ENCODE data around the gene DFFA. TPM values are rescaled to one million over a fixed set of nuclear protein-coding genes. Genes with fewer than 3 reads are reported as not detected.

Gene DFFA
- total RNA-seq, 1 experiment from 2014 or later = 80.2 TPM

DNA sequence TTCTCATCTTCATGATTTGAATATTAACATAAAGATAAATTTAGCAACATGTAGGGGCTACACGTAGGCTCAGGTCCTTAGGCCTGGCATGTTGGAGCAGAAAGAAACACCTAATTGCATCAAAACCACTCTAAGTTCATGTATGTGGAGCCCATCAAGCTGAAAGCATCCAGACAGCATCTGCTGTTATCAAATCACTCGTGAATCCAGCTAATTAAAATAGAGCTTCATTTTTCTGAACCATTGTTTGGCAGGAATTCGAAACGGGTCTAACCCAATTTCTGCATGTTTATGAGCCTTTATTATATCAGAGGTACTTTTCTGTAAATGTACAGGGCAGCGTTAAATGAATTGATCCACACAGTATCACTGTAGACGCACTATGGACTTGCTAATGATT is 48.2 kb upstream of the DFFA start:
- Mint-ChIP-seq H3K4me1 (ENCODE audit: low read depth, unreplicated experiment) (peaks cover 31% of the 10 kb centered on the region), H3K4me3 (ENCODE audit: unreplicated experiment) (no peak overlapping the region), H3K36me3 (ENCODE audit: insufficient read depth, unreplicated experiment) (peaks cover 7% of the 10 kb centered on the region), H3K27me3 (ENCODE audit: insufficient read depth, unreplicated experiment) (no peaks in the 10 kb centered on the region), H3K9me3 (ENCODE audit: unreplicated experiment) (no peaks in the 10 kb centered on the region), H3K27ac (ENCODE audit: unreplicated experiment) (no peak overlapping the region)
- Histone ChIP-seq H3K4me1 (peaks cover 14% of the 10 kb centered on the region; the same call in 1 of the 2 replicates), H3K27me3 (replicated peaks; ENCODE audit: control insufficient read depth, insufficient read depth, low read length) (no peaks in the 10 kb centered on the region), H3K36me3 (ENCODE audit: control insufficient read depth, insufficient read depth, low read length) (no peaks in the 10 kb centered on the region), H3K9me3 (no peaks in the 10 kb centered on the region), H3K4me3 (ENCODE audit: low read depth, low read length) (no peak overlapping the region)
- intact Hi-C loops (cut with micrococcal nuclease; ENCODE audit: unreplicated experiment) = no loop called here
- ChIA-PET POLR2A (no interaction called here), CTCF (interaction anchor here (0.6 kb wide), 1 partner anchor 347 kb away, joined by 7 read pairs; no protein-coding TSS in a partner anchor)
- no TSS peak for BruUV-seq (replicated peaks)
- no peak for DNase-seq
- TF ChIP-seq, protein P1, sequence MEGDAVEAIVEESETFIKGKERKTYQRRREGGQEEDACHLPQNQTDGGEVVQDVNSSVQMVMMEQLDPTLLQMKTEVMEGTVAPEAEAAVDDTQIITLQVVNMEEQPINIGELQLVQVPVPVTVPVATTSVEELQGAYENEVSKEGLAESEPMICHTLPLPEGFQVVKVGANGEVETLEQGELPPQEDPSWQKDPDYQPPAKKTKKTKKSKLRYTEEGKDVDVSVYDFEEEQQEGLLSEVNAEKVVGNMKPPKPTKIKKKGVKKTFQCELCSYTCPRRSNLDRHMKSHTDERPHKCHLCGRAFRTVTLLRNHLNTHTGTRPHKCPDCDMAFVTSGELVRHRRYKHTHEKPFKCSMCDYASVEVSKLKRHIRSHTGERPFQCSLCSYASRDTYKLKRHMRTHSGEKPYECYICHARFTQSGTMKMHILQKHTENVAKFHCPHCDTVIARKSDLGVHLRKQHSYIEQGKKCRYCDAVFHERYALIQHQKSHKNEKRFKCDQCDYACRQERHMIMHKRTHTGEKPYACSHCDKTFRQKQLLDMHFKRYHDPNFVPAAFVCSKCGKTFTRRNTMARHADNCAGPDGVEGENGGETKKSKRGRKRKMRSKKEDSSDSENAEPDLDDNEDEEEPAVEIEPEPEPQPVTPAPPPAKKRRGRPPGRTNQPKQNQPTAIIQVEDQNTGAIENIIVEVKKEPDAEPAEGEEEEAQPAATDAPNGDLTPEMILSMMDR (IDR thresholded peaks at IDR 0.05; ENCODE audit: insufficient read depth in 1 of 2, low read depth in 1 of 2, low read length in 1 of 2, severe bottlenecking in 1 of 2, unreplicated experiment in 1 of 2) = no peak

DNA sequence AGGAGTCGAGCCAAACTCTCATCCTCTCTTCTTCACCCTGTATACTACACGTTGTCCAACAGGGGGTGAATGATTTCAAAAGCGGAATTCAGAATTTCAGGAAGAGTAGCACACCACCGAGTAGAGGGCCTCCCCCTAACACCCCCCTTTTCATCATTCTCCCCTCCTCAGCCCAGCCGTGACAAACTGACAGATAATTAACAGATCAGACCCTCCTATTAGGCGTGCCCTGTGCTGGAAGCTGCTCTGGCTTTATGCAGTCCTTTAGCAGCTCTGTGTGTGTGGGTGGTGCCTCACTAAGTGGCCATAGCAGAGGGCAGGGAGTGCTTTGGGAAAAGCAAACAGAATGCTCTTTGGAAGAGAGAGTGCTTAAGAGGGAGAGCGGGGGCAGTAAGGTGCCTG is 46.7 kb upstream of the DFFA start:
- intact Hi-C loops (cut with micrococcal nuclease; ENCODE audit: unreplicated experiment) = loop anchor here (10.0 kb wide), 2 partner anchors 116 to 176 kb away; no protein-coding TSS in a partner anchor
- TF ChIP-seq, protein P1 (IDR thresholded peaks at IDR 0.05; ENCODE audit: insufficient read depth in 1 of 2, low read depth in 1 of 2, low read length in 1 of 2, severe bottlenecking in 1 of 2, unreplicated experiment in 1 of 2) = peak in 1 of 2 experiments; percentile 12
- Mint-ChIP-seq H3K27me3 (ENCODE audit: insufficient read depth, unreplicated experiment) (no peaks in the 10 kb centered on the region), H3K4me3 (ENCODE audit: unreplicated experiment) (no peak overlapping the region), H3K9me3 (ENCODE audit: unreplicated experiment) (no peaks in the 10 kb centered on the region), H3K27ac (ENCODE audit: unreplicated experiment) (no peak overlapping the region), H3K36me3 (ENCODE audit: insufficient read depth, unreplicated experiment) (peaks cover 7% of the 10 kb centered on the region), H3K4me1 (ENCODE audit: low read depth, unreplicated experiment) (peaks cover 33% of the 10 kb centered on the region)
- Histone ChIP-seq H3K27me3 (replicated peaks; ENCODE audit: control insufficient read depth, insufficient read depth, low read length) (no peaks in the 10 kb centered on the region), H3K4me3 (ENCODE audit: low read depth, low read length) (no peak overlapping the region), H3K36me3 (ENCODE audit: control insufficient read depth, insufficient read depth, low read length) (no peaks in the 10 kb centered on the region), H3K4me1 (peaks cover 21% of the 10 kb centered on the region), H3K9me3 (no peaks in the 10 kb centered on the region)
- no TSS peak for BruUV-seq (replicated peaks)
- no peak for DNase-seq
- CTCF ChIA-PET = no interaction called here
- POLR2A ChIA-PET = no interaction called here

DNA sequence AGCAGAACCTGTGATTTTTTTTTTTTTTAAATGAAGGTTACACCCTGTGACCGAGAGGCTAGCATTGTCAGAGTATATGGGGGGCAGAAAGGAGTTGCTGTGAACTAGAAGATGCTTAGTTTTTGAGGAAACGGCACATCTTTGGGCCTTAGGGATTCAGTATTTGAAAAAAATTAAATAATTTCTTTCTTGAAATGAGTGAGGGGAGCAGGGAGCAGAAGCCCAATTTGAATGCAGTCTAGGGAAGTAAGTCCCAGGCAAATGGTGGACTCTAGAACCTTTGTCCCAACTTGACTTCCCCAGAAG is 45.3 kb upstream of the DFFA start:
- Histone ChIP-seq H3K4me1 (peaks cover 21% of the 10 kb centered on the region), H3K27me3 (replicated peaks; ENCODE audit: control insufficient read depth, insufficient read depth, low read length) (no peaks in the 10 kb centered on the region), H3K4me3 (ENCODE audit: low read depth, low read length) (no peak overlapping the region), H3K9me3 (no peaks in the 10 kb centered on the region), H3K36me3 (ENCODE audit: control insufficient read depth, insufficient read depth, low read length) (no peaks in the 10 kb centered on the region)
- no peaks in the 10 kb centered on the region for H3K27me3 Mint-ChIP-seq (ENCODE audit: insufficient read depth, unreplicated experiment)
- ChIA-PET CTCF (interaction anchor here (0.7 kb wide), 1 partner anchor 10 kb away, joined by 4 read pairs; no protein-coding TSS in a partner anchor), POLR2A (no interaction called here)
- BruUV-seq (replicated peaks) = no TSS peak
- H3K4me3 Mint-ChIP-seq (ENCODE audit: unreplicated experiment) = no peak overlapping the region
- no peak overlapping the region for H3K27ac Mint-ChIP-seq (ENCODE audit: unreplicated experiment)
- H3K36me3 Mint-ChIP-seq (ENCODE audit: insufficient read depth, unreplicated experiment) = peaks cover 7% of the 10 kb centered on the region
- H3K4me1 Mint-ChIP-seq (ENCODE audit: low read depth, unreplicated experiment) = peaks cover 32% of the 10 kb centered on the region
- no peak for DNase-seq
- H3K9me3 Mint-ChIP-seq (ENCODE audit: unreplicated experiment) = no peaks in the 10 kb centered on the region
- TF ChIP-seq, protein P1 (IDR thresholded peaks at IDR 0.05; ENCODE audit: insufficient read depth in 1 of 2, low read depth in 1 of 2, low read length in 1 of 2, severe bottlenecking in 1 of 2, unreplicated experiment in 1 of 2) = no peak
- intact Hi-C loops (cut with micrococcal nuclease; ENCODE audit: unreplicated experiment) = loop anchor here (10.0 kb wide), 2 partner anchors 117 to 177 kb away; no protein-coding TSS in a partner anchor

All from Caco-2 (cell line).